NOMO-1 treated with DMSO at 0.1 percent for 48 hours (cell line): Measurements from ENCODE around the gene PRSS22.

Experiments used
- DNase-seq: peaks from one replicate; lab custom pipeline; 2025; ENCODE audit not compliant: unreplicated experiment; lab: John Stamatoyannopoulos, UW

PRSS22 gene

GRCh38 chr16:2852731-2853507 lies 5.1 kb downstream of the PRSS22 start:
- DNase-seq = no peak

GRCh38 chr16:2852003-2852730 lies 5.8 kb downstream of the PRSS22 start:
- DNase-seq = no peak

- peak; percentile 16 for DNase-seq
Observed at GRCh38 chr16:2848933-2849725, 8.8 kb downstream of the PRSS22 start.

GRCh38 chr16:2846511-2847310 lies 11.3 kb downstream of the PRSS22 start:
- DNase-seq = no peak

GRCh38 chr16:2845116-2845515 lies 12.9 kb downstream of the PRSS22 start:
- no peak for DNase-seq

GRCh38 chr16:2843526-2843925 lies 14.4 kb downstream of the PRSS22 start:
- DNase-seq = no peak

GRCh38 chr16:2842340-2843000 lies 15.5 kb downstream of the PRSS22 start:
- DNase-seq = peak; percentile 50

- no peak for DNase-seq
Observed at GRCh38 chr16:2841606-2842339, 16.2 kb downstream of the PRSS22 start.

- no peak for DNase-seq
Observed at GRCh38 chr16:2840914-2841313, 17.1 kb downstream of the PRSS22 start.

- DNase-seq = no peak
Observed at GRCh38 chr16:2839650-2840450, 18.1 kb downstream of the PRSS22 start.

- peak; percentile 25 for DNase-seq
Observed at GRCh38 chr16:2838928-2839327, 19.0 kb downstream of the PRSS22 start.

GRCh38 chr16:2836646-2837508 lies 21.1 kb downstream of the PRSS22 start:
- no peak for DNase-seq

GRCh38 chr16:2835638-2836493 lies 22.1 kb downstream of the PRSS22 start:
- DNase-seq = peak; percentile 7

- DNase-seq = no peak
Observed at GRCh38 chr16:2834968-2835367, 23.0 kb downstream of the PRSS22 start.

- peak; percentile 56 for DNase-seq
Observed at GRCh38 chr16:2833776-2834175, 24.2 kb downstream of the PRSS22 start.

- DNase-seq = no peak
Observed at GRCh38 chr16:2831203-2831602, 26.8 kb downstream of the PRSS22 start.

- no peak for DNase-seq
Observed at GRCh38 chr16:2830355-2830695, 27.6 kb downstream of the PRSS22 start.
